Neutrophil (primary cell): ENCODE data around the gene YWHAQ.
"Not testable (repeated sequence)": the region's sequence is repeated elsewhere in the genome, so short reads cannot be mapped to it uniquely, and the experiment has no call there.

Source experiments
- H3K27ac ChIP-seq: fragments of 200-600 bp; sonication (generic); 2 replicates; pipeline ENCODE4 v1.5.1; 2016; ENCODE audit warnings: mild to moderate bottlenecking, moderate library complexity
- H3K27me3 ChIP-seq: fragments of 200-600 bp; sonication (generic); 2 replicates; pipeline ENCODE4 v1.6.0; 2016; ENCODE audit warnings: mild to moderate bottlenecking
- H3K36me3 ChIP-seq: fragments of 200-600 bp; sonication (generic); 2 replicates; pipeline ENCODE4 v1.5.1; 2017
- H3K4me1 ChIP-seq, 2 experiments: fragments of 200-600 bp in 1 of 2; sonication (generic) in 1 of 2; 1 replicate in 1 of 2; 2 replicates in 1 of 2; pipeline versions ENCODE4 v1.5.1 to v1.6.1; 2013 to 2016; ENCODE audit warnings: low read depth in 1 of 2, low read length in 1 of 2, mild to moderate bottlenecking in 1 of 2, moderate library complexity in 1 of 2; ENCODE audit not compliant: control insufficient read depth in 1 of 2, insufficient read depth in 1 of 2
- H3K4me3 ChIP-seq, 2 experiments: fragments of 200-600 bp in 1 of 2; sonication (generic) in 1 of 2; 1 replicate in 1 of 2; 2 replicates in 1 of 2; pipeline ENCODE4 v1.5.1; 2013 to 2016; ENCODE audit warnings: low read depth in 1 of 2, low read length in 1 of 2, mild to moderate bottlenecking in 1 of 2, moderate library complexity in 1 of 2
- H3K9me3 ChIP-seq: fragments of 200-600 bp; sonication (generic); 2 replicates; pipeline ENCODE4 v1.5.1; 2016
- CTCF ChIP-seq: fragments of 200-600 bp; sonication (generic); IDR thresholded peaks from 2 replicates; pipeline ENCODE4 v1.5.1; 2016; ENCODE audit warnings: antibody characterized with exemption

The YWHAQ gene

GRCh38 chr2:9558948-9559381 is 71.8 kb downstream of the YWHAQ start:
- no peaks in the 10 kb centered on the region for H3K9me3 ChIP-seq
- H3K36me3 ChIP-seq, result no peaks in the 10 kb centered on the region

GRCh38 chr2:9556121-9556743 is 74.6 kb downstream of the YWHAQ start:
- Histone ChIP-seq H3K27ac (peak overlapping the region; percentile 96), H3K36me3 (no peaks in the 10 kb centered on the region), H3K9me3 (no peaks in the 10 kb centered on the region), H3K27me3 (no peaks in the 10 kb centered on the region), H3K4me3 (peak overlapping the region; percentile 92 to 94), H3K4me1 (peaks cover 46 to 47% of the 10 kb centered on the region in 2 experiments)
- no peak for TF ChIP-seq CTCF

More at GRCh38 chr2:9558948-9559381, 71.8 kb downstream of the YWHAQ start:
- no peaks in the 10 kb centered on the region for H3K27me3 ChIP-seq
- H3K27ac ChIP-seq, result no peak overlapping the region
- peaks cover 20 to 22% of the 10 kb centered on the region in 2 experiments for H3K4me1 ChIP-seq
- no peak for TF ChIP-seq CTCF
- no peak overlapping the region for H3K4me3 ChIP-seq

- Histone ChIP-seq H3K4me1 (peaks cover 50 to 55% of the 10 kb centered on the region in 2 experiments), H3K4me3 (peak within 1 kb of the TSS; percentile 92 to 94), H3K27ac (peak within 1 kb of the TSS; percentile 96)
These were observed 75.3 kb downstream of the YWHAQ start, which contains the start of gene ADAM17 for GRCh38 chr2:9555297-9556120. Gene ADAM17 (minus strand): TSS chr2:9555830. CDS start chr2:9555605, 225 bp downstream.

GRCh38 chr2:9554921-9555296 is 75.9 kb downstream of the YWHAQ start:
- no peak for TF ChIP-seq CTCF

More at GRCh38 chr2:9555297-9556120, 75.3 kb downstream of the YWHAQ start, which contains the start of gene ADAM17:
- H3K9me3 ChIP-seq, result no peaks in the 10 kb centered on the region
- TF ChIP-seq CTCF, result peak; percentile 61
- no peaks in the 10 kb centered on the region for H3K36me3 ChIP-seq
- H3K27me3 ChIP-seq, result no peaks in the 10 kb centered on the region

GRCh38 chr2:9552219-9553178 is 78.3 kb downstream of the YWHAQ start:
- Histone ChIP-seq H3K27me3 (no peaks in the 10 kb centered on the region), H3K27ac (peak overlapping the region; percentile 81), H3K9me3 (no peaks in the 10 kb centered on the region), H3K36me3 (no peaks in the 10 kb centered on the region), H3K4me1 (peaks cover 75 to 85% of the 10 kb centered on the region in 2 experiments), H3K4me3 (peak overlapping the region; percentile 4 to 27)
- TF ChIP-seq CTCF, result no peak

More at GRCh38 chr2:9554921-9555296, 75.9 kb downstream of the YWHAQ start:
- H3K4me1 ChIP-seq, result peaks cover 56 to 61% of the 10 kb centered on the region in 2 experiments
- H3K4me3 ChIP-seq, result peak overlapping the region; percentile 92 to 94
- H3K36me3 ChIP-seq, result no peaks in the 10 kb centered on the region
- H3K9me3 ChIP-seq, result no peaks in the 10 kb centered on the region
- no peaks in the 10 kb centered on the region for H3K27me3 ChIP-seq
- peak overlapping the region; percentile 96 for H3K27ac ChIP-seq

GRCh38 chr2:9550859-9551391 is 79.9 kb downstream of the YWHAQ start:
- not testable (repeated sequence) for H3K36me3 ChIP-seq, H3K9me3 ChIP-seq, H3K4me3 ChIP-seq, H3K27me3 ChIP-seq
- H3K27ac ChIP-seq, result peak overlapping the region; percentile 81
- peaks cover 64 to 80% of the 10 kb centered on the region in 2 experiments for H3K4me1 ChIP-seq
